ENCODE measurements around the gene KRT72.

GRCh38 chr12:52582971-52583456 lies 18.2 kb downstream of the KRT72 start:
- no peak for TF ChIP-seq ZNF274 (IDR thresholded peaks at IDR 0.05; ENCODE audit: low read depth, low read length)
- peak; percentile 73 to 95 (median 79) for TF ChIP-seq CTCF (IDR thresholded peaks at IDR 0.05 in 2 of 3, conservative IDR thresholded peaks at IDR 0.05 in 1 of 3; ENCODE audit: borderline replicate concordance in 1 of 3, insufficient read depth in 1 of 3, low read depth in 2 of 3, low read length in 2 of 3)
- TF ChIP-seq MAX (IDR thresholded peaks at IDR 0.05), result no peak
- TF ChIP-seq RAD21 (IDR thresholded peaks at IDR 0.05; ENCODE audit: low read depth), result peak; percentile 93
- no peak for TF ChIP-seq POLR2A (IDR thresholded peaks at IDR 0.05; ENCODE audit: borderline replicate concordance, extremely low read depth, insufficient read depth, insufficient read length)
- TF ChIP-seq EZH2 (IDR thresholded peaks at IDR 0.05), result no peak
- no peak for TF ChIP-seq SP1 (IDR thresholded peaks at IDR 0.05; ENCODE audit: low read depth)
- TF ChIP-seq REST (IDR thresholded peaks at IDR 0.05; ENCODE audit: low read depth), result no peak
- no peak for TF ChIP-seq ELF1 (IDR thresholded peaks at IDR 0.05; ENCODE audit: borderline replicate concordance, low read depth)
- no peak for TF ChIP-seq POLR2AphosphoS5 (IDR thresholded peaks at IDR 0.05; ENCODE audit: low read depth, low read length)

Data from HCT116 (cell line).